ENCODE results near the gene TMEM245.

Gene TMEM245

GRCh38 chr9:109149722-109150121, 30.0 kb upstream of the TMEM245 start:
- no peak for TF ChIP-seq CTCF (IDR thresholded peaks at IDR 0.05; ENCODE audit: borderline replicate concordance, insufficient read depth, low read depth, low read length)
- no peak overlapping the region for H3K4me3 ChIP-seq (ENCODE audit: low read depth, low read length)

GRCh38 chr9:109149089-109149488, 29.3 kb upstream of the TMEM245 start:
- H3K4me3 ChIP-seq (ENCODE audit: low read depth, low read length), result no peak overlapping the region
- no peak for TF ChIP-seq CTCF (IDR thresholded peaks at IDR 0.05; ENCODE audit: borderline replicate concordance, insufficient read depth, low read depth, low read length)

GRCh38 chr9:109145051-109145450, 25.3 kb upstream of the TMEM245 start:
- no peak for TF ChIP-seq CTCF (IDR thresholded peaks at IDR 0.05; ENCODE audit: borderline replicate concordance, insufficient read depth, low read depth, low read length)
- no peak overlapping the region for H3K4me3 ChIP-seq (ENCODE audit: low read depth, low read length)

GRCh38 chr9:109143881-109144562, 24.3 kb upstream of the TMEM245 start:
- peak; percentile 69; the same call in 1 of the 2 replicates for TF ChIP-seq CTCF (IDR thresholded peaks at IDR 0.05; ENCODE audit: borderline replicate concordance, insufficient read depth, low read depth, low read length)
- no peak overlapping the region for H3K4me3 ChIP-seq (ENCODE audit: low read depth, low read length)

GRCh38 chr9:109141375-109141774, 21.6 kb upstream of the TMEM245 start:
- TF ChIP-seq CTCF (IDR thresholded peaks at IDR 0.05; ENCODE audit: borderline replicate concordance, insufficient read depth, low read depth, low read length), result no peak
- H3K4me3 ChIP-seq (ENCODE audit: low read depth, low read length), result no peak overlapping the region

GRCh38 chr9:109139851-109140250, 20.1 kb upstream of the TMEM245 start:
- H3K4me3 ChIP-seq (ENCODE audit: low read depth, low read length), result no peak overlapping the region
- TF ChIP-seq CTCF (IDR thresholded peaks at IDR 0.05; ENCODE audit: borderline replicate concordance, insufficient read depth, low read depth, low read length), result no peak

- TF ChIP-seq CTCF (IDR thresholded peaks at IDR 0.05; ENCODE audit: borderline replicate concordance, insufficient read depth, low read depth, low read length), result no peak
- H3K4me3 ChIP-seq (ENCODE audit: low read depth, low read length), result no peak overlapping the region
Measured at GRCh38 chr9:109138421-109138820, 18.7 kb upstream of the TMEM245 start.
